HCT116 (cell line): ENCODE data around the gene NUFIP2. TPM values are rescaled to one million over a fixed set of nuclear protein-coding genes. Genes with fewer than 3 reads are reported as not detected.

Experiments used
- ATAC-seq: fragments of 200-7000 bp; cut with Tn5 transposase; 2 replicates; pipeline ENCODE4 v1.9.1; 2020; ENCODE audit warnings: mild to moderate bottlenecking, moderate library complexity
- BruUV-seq: library from RNA; stranded (reverse); fragments of 400-500 nt; replicated peaks from 2 replicates; lab custom pipeline; 2021; lab: Mats Ljungman, UMichigan
- CTCF ChIA-PET: fragments of 300-600 bp; sonication (Branson Sonifier 250); formaldehyde crosslinking; loops from one replicate; lab custom pipeline; 2021; ENCODE audit warnings: antibody characterized with exemption; lab: Charles Lee
- POLR2A ChIA-PET: fragments of 300-600, 350-600 bp; sonication (Branson Sonifier 250); formaldehyde crosslinking; loops from one replicate; lab custom pipeline; 2021; ENCODE audit warnings: antibody characterized with exemption; lab: Charles Lee
- RAD21 ChIA-PET, 2 experiments: fragments of 300-600 bp; sonication (Branson Sonifier 250); formaldehyde crosslinking; loops; one replicate each; lab custom pipeline; 2023; ENCODE audit warnings: low total read pairs in 2 of 2; ENCODE audit not compliant: uncharacterized antibody in 2 of 2, unreplicated experiment in 2 of 2, low non-redundant PET in 1 of 2; lab: Charles Lee
- DNase-seq: peaks from one replicate; pipeline ENCODE4 v3.0.0-alpha.2; 2010; ENCODE audit warnings: low read depth, low spot score
- H2AFZ ChIP-seq: fragments of 200-600 bp; shearing (Covaris generic), sonication (generic); 2 replicates; pipeline ENCODE4 v1.6.1; 2017; ENCODE audit warnings: low read depth, mixed run types, mixed read lengths, antibody characterized with exemption, low read length; ENCODE audit not compliant: poor library complexity, severe bottlenecking
- H3K27ac ChIP-seq: 2 replicates; pipeline ENCODE4 v1.5.1; 2012; ENCODE audit warnings: low read depth, low read length
- H3K27me3 ChIP-seq: fragments of 200-600 bp; sonication (generic); 2 replicates; pipeline ENCODE4 v1.6.1; 2016; ENCODE audit warnings: mixed run types, low read length, mixed read lengths; ENCODE audit not compliant: insufficient read depth
- H3K36me3 ChIP-seq, 2 experiments: fragments of 200-500 bp in 1 of 2; fragments of 200-600 bp in 1 of 2; sonication (Bioruptor generic) in 1 of 2; sonication (generic) in 1 of 2; 2 replicates each; pipeline versions ENCODE4 v1.5.1 to v1.6.1; 2014 to 2016; ENCODE audit warnings: low read length in 2 of 2, inconsistent platforms in 1 of 2, mixed read lengths in 1 of 2, mixed run types in 1 of 2; ENCODE audit not compliant: insufficient read depth in 2 of 2, control insufficient read depth in 1 of 2
- H3K4me1 ChIP-seq, 2 experiments: fragments of 200-600 bp in 1 of 2; sonication (generic) in 1 of 2; 2 replicates each; pipeline versions ENCODE4 v1.5.1 to v1.6.1; 2012 to 2017; ENCODE audit warnings: low read length in 2 of 2, inconsistent platforms in 1 of 2, mild to moderate bottlenecking in 1 of 2, mixed read lengths in 1 of 2, mixed run types in 1 of 2, moderate library complexity in 1 of 2; ENCODE audit not compliant: insufficient read depth in 2 of 2, control insufficient read depth in 1 of 2
- H3K4me2 ChIP-seq: fragments of 200-600 bp; sonication (generic); 2 replicates; pipeline ENCODE4 v1.6.1; 2017; ENCODE audit warnings: mixed run types, low read length, mixed read lengths
- H3K4me3 ChIP-seq, 2 experiments: fragments of 200-600 bp in 1 of 2; sonication (generic) in 1 of 2; replicated peaks in 1 of 2; 2 replicates each; pipeline ENCODE4 v1.5.1; 2011 to 2016; ENCODE audit warnings: low read length in 2 of 2, control low read depth in 1 of 2, low read depth in 1 of 2, mild to moderate bottlenecking in 1 of 2, mixed read lengths in 1 of 2, mixed run types in 1 of 2
- H3K79me2 ChIP-seq: fragments of 200-600 bp; sonication (generic); 2 replicates; pipeline ENCODE4 v1.6.1; 2017; ENCODE audit warnings: mild to moderate bottlenecking, mixed run types, low read length, moderate library complexity, mixed read lengths; ENCODE audit not compliant: insufficient read depth
- H3K9ac ChIP-seq: fragments of 200-600 bp; sonication (generic); 2 replicates; pipeline ENCODE4 v1.6.1; 2016; ENCODE audit warnings: low read length, mixed read lengths
- H3K9me2 ChIP-seq: fragments of 200-600 bp; sonication (generic), shearing (Covaris generic); 2 replicates; pipeline ENCODE4 v1.6.1; 2017; ENCODE audit warnings: mixed run types, mild to moderate bottlenecking, moderate library complexity; ENCODE audit not compliant: insufficient read depth
- H3K9me3 ChIP-seq, 2 experiments: fragments of 200-500 bp in 1 of 2; fragments of 200-600 bp in 1 of 2; sonication (Bioruptor generic) in 1 of 2; sonication (generic) in 1 of 2; 2 replicates each; pipeline ENCODE4 v1.6.1; 2014 to 2017; ENCODE audit warnings: low read length in 2 of 2, mixed read lengths in 2 of 2, inconsistent platforms in 1 of 2, low read depth in 1 of 2, mild to moderate bottlenecking in 1 of 2, mixed run types in 1 of 2, moderate library complexity in 1 of 2; ENCODE audit not compliant: control insufficient read depth in 1 of 2, insufficient read depth in 1 of 2
- H4K20me1 ChIP-seq: fragments of 200-600 bp; sonication (generic), shearing (Covaris generic); 2 replicates; pipeline ENCODE4 v1.6.1; 2017; ENCODE audit warnings: mixed run types, mild to moderate bottlenecking, moderate library complexity; ENCODE audit not compliant: insufficient read depth
- CBX3 ChIP-seq: IDR thresholded peaks from 2 replicates; pipeline ENCODE4 v1.6.1; 2012; ENCODE audit warnings: low read depth
- CEBPB ChIP-seq: IDR thresholded peaks from 2 replicates; pipeline ENCODE4 v1.6.1; 2012; ENCODE audit warnings: low read depth
- EGR1 ChIP-seq: IDR thresholded peaks from 2 replicates; pipeline ENCODE4 v1.6.1; 2012; ENCODE audit warnings: low read depth
- FOSL1 ChIP-seq: IDR thresholded peaks from 2 replicates; pipeline ENCODE4 v1.6.1; 2012; ENCODE audit warnings: low read depth
- JUND ChIP-seq: IDR thresholded peaks from 2 replicates; pipeline ENCODE4 v1.6.1; 2012
- SP1 ChIP-seq: IDR thresholded peaks from 2 replicates; pipeline ENCODE4 v1.6.1; 2012; ENCODE audit warnings: low read depth
- ZFX ChIP-seq: fragments of 450-650 bp; IDR thresholded peaks from 2 replicates; pipeline ENCODE4 v1.6.1; 2017
- intact Hi-C: fragments of 100-400 bp; cut with micrococcal nuclease; formaldehyde crosslinking; loops from 2 replicates; pipeline ENCODE4 v1.10.0; 2022
- total RNA-seq: library from RNA; stranded (reverse); gene quantifications from one replicate; pipeline ENCODE4 v1.2.1, GENCODE V29; 2021; ENCODE audit not compliant: unreplicated experiment

NUFIP2 gene
- total RNA-seq, 1 experiment from 2014 or later = 66.5 TPM

DNA sequence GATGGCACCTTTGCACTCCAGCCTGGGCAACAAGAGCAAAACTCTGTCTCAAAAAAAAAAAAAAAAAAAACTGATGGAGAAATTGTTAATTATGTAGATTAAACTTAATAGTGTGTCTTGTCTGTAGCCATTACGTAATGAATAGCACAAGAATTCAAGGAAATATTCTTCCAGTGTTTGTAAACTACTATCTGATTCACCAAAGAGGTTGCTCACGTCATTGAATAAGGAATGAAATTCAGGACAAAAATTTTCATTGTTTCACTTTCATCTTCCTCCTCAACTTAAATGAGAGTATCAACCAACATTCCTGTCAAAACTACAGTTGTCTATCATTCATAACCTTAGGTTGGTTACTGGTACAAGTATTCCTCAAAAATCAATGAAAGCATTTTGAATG lies 83.1 kb downstream of the NUFIP2 start (continued):
- TF ChIP-seq JUND = no peak
- TF ChIP-seq SP1 = no peak
- no peak for TF ChIP-seq CEBPB
- TF ChIP-seq FOSL1 = no peak

- H3K79me2 ChIP-seq = no peaks in the 10 kb centered on the region
- no peaks in the 10 kb centered on the region for H3K9me3 ChIP-seq
- H3K4me2 ChIP-seq = no peak overlapping the region
- no peak for DNase-seq
- no peak overlapping the region for H3K9ac ChIP-seq
- no peak overlapping the region for H2AFZ ChIP-seq
- ChIA-PET CTCF (interaction anchor here (0.9 to 1.9 kb wide), 2 partner anchors 10 to 29 kb away, joined by 3 to 10 read pairs; partner anchors contain the start of gene MYO18A), RAD21 (no interaction called here), POLR2A (no interaction called here)
- no peaks in the 10 kb centered on the region for H3K4me1 ChIP-seq
- H4K20me1 ChIP-seq = no peaks in the 10 kb centered on the region
- intact Hi-C loops = no loop called here
- no peak overlapping the region for H3K27ac ChIP-seq
- H3K36me3 ChIP-seq = 0 out of 4 replicates have a peak, but pooled peaks cover 0 to 4% of the 10 kb centered on the region in 2 experiments
- H3K27me3 ChIP-seq = no peaks in the 10 kb centered on the region
- no peak for TF ChIP-seq CBX3
- no peak for TF ChIP-seq ZFX
- no peak overlapping the region for H3K4me3 ChIP-seq
- no TSS peak for BruUV-seq
- H3K9me2 ChIP-seq = no peaks in the 10 kb centered on the region
- no peak for ATAC-seq
Measured at GRCh38 chr17:29209073-29209472, 84.9 kb downstream of the NUFIP2 start.

DNA sequence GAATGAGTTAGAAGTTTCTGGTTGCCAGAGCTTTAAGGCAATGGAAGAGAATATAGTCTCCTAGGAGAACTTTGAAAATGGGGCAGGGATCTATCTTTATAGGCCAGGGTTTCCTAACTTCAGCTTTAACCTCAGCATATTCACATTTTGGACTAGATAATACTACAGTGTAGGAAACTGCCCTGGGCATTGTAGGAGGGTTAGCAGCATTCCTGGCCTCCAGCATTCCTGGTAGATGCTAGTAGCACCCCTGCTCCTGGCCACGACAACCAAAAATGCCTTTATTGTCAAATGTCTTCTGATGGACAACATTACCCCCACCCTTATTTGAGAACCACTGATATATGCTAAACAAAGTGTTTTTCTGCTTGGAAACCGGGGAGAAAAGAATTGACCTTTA lies 86.0 kb downstream of the NUFIP2 start:
- Histone ChIP-seq H3K79me2 (no peaks in the 10 kb centered on the region), H3K9ac (no peak overlapping the region), H3K27ac (no peak overlapping the region), H3K9me3 (no peaks in the 10 kb centered on the region), H2AFZ (no peak overlapping the region), H4K20me1 (no peaks in the 10 kb centered on the region), H3K27me3 (no peaks in the 10 kb centered on the region), H3K4me3 (no peak overlapping the region), H3K4me2 (no peak overlapping the region), H3K9me2 (no peaks in the 10 kb centered on the region), H3K4me1 (no peaks in the 10 kb centered on the region), H3K36me3 (0 out of 4 replicates have a peak, but pooled peaks cover 0 to 4% of the 10 kb centered on the region in 2 experiments)
- intact Hi-C loops = no loop called here
- BruUV-seq = no TSS peak
- RAD21 ChIA-PET = no interaction called here
- CTCF ChIA-PET = interaction anchor here (0.8 to 0.9 kb wide), 2 partner anchors 12 to 91 kb away, joined by 3 read pairs; no protein-coding TSS in a partner anchor
- no peak for DNase-seq
- TF ChIP-seq CEBPB = no peak
- TF ChIP-seq EGR1 = no peak
- ATAC-seq = no peak
- POLR2A ChIA-PET = no interaction called here

Other genes starting within 250 kb of the NUFIP2 start
- 37.2 TPM for gene MYO18A, start 113.8 kb downstream of the NUFIP2 start, total RNA-seq
- not detected for gene CRYBA1, start 47.3 kb downstream of the NUFIP2 start, total RNA-seq
- gene TAOK1, start 96.2 kb upstream of the NUFIP2 start, total RNA-seq = 56.3 TPM